GM12878 (cell line): ENCODE data around the gene FAM118A. TPM values are rescaled to one million over a fixed set of nuclear protein-coding genes. Genes with fewer than 3 reads are reported as not detected.

Experiments used
- ATAC-seq: fragments of 200-7000 bp; cut with Tn5 transposase; 3 replicates; pipeline ENCODE4 v1.9.1; 2020; ENCODE audit warnings: mild to moderate bottlenecking, moderate library complexity
- BruUV-seq: library from RNA; stranded (reverse); fragments of 400-500 nt; replicated peaks from 2 replicates; lab custom pipeline; 2021; lab: Mats Ljungman, UMichigan
- CTCF ChIA-PET: fragments of 300-600 bp; sonication (Branson Sonifier 250); formaldehyde crosslinking; extraction: SDS; loops from one replicate; lab custom pipeline; 2021; ENCODE audit warnings: inconsistent platforms; lab: Yijun Ruan, JAX
- POLR2A ChIA-PET: fragments of 350-600 bp; formaldehyde crosslinking; extraction: SDS; loops from one replicate; lab custom pipeline; 2021; ENCODE audit warnings: inconsistent platforms; lab: Charles Lee
- RAD21 ChIA-PET: fragments of 300-600 bp; sonication (Branson Sonifier 250); formaldehyde crosslinking; loops from one replicate; lab custom pipeline; 2023; ENCODE audit warnings: antibody characterized with exemption; ENCODE audit not compliant: unreplicated experiment; lab: Charles Lee
- SMC1A ChIA-PET: fragments of 300-600 bp; sonication (Branson Sonifier 250); formaldehyde crosslinking; loops from one replicate; lab custom pipeline; 2023; ENCODE audit not compliant: unreplicated experiment, uncharacterized antibody; lab: Charles Lee
- DNase-seq: peaks from one replicate; pipeline ENCODE4 v3.0.0-alpha.2; 2011; ENCODE audit warnings: low read depth, low spot score
- FAIRE-seq: peaks from 3 replicates; lab custom pipeline; 2011; peaks lifted over from hg19 to GRCh38; lab: Jason Lieb, UNC
- H2AFZ ChIP-seq: 2 replicates; pipeline ENCODE4 v1.6.0; 2011; ENCODE audit warnings: low read depth, low read length, control low read depth; ENCODE audit not compliant: control insufficient read depth
- H3K27ac ChIP-seq: 2 replicates; pipeline ENCODE4 v1.5.1; 2011; ENCODE audit warnings: control low read depth; ENCODE audit not compliant: control insufficient read depth, insufficient read depth
- H3K27me3 ChIP-seq, 2 experiments: replicated peaks in 1 of 2; 2 replicates each; pipeline versions ENCODE4 v1.6.0 to v1.6.1; 2011; ENCODE audit warnings: low read length in 1 of 2; ENCODE audit not compliant: control insufficient read depth in 2 of 2, insufficient read depth in 2 of 2
- H3K36me3 ChIP-seq, 2 experiments: 2 replicates each; pipeline ENCODE4 v1.5.1; 2011; ENCODE audit warnings: low read length in 1 of 2; ENCODE audit not compliant: control insufficient read depth in 2 of 2, insufficient read depth in 2 of 2
- H3K4me1 ChIP-seq: 2 replicates; pipeline ENCODE4 v1.6.1; 2011; ENCODE audit warnings: mild to moderate bottlenecking, low read length, moderate library complexity, mixed read lengths; ENCODE audit not compliant: control insufficient read depth, insufficient read depth
- H3K4me2 ChIP-seq: 2 replicates; pipeline ENCODE4 v1.6.0; 2011; ENCODE audit warnings: control low read depth; ENCODE audit not compliant: control insufficient read depth, insufficient read depth
- H3K4me3 ChIP-seq: fragments of 200-600 bp; sonication (generic); 2 replicates; pipeline ENCODE4 v1.5.1; 2016
- H3K79me2 ChIP-seq: 2 replicates; pipeline ENCODE4 v1.6.0; 2011; ENCODE audit warnings: low read length; ENCODE audit not compliant: control insufficient read depth, insufficient read depth
- H3K9ac ChIP-seq: 2 replicates; pipeline ENCODE4 v1.8.0; 2011; ENCODE audit warnings: low read length, control low read depth, mixed read lengths; ENCODE audit not compliant: control insufficient read depth, insufficient read depth
- H3K9me3 ChIP-seq: replicated peaks from 3 replicates; pipeline ENCODE4 v1.5.1; 2011; ENCODE audit warnings: mild to moderate bottlenecking, low read length; ENCODE audit not compliant: control insufficient read depth, insufficient read depth
- H4K20me1 ChIP-seq: 2 replicates; pipeline ENCODE4 v1.6.0; 2011; ENCODE audit not compliant: control insufficient read depth, insufficient read depth
- CHD2 ChIP-seq: IDR thresholded peaks from 2 replicates; pipeline ENCODE4 v1.6.1; 2011; ENCODE audit warnings: low read depth, low read length, improper control_type of control experiment, borderline replicate concordance
- DPF2 ChIP-seq: fragments of 450-650 bp; IDR thresholded peaks from 2 replicates; pipeline ENCODE4 v1.6.1; 2017; ENCODE audit warnings: mild to moderate bottlenecking
- HCFC1 ChIP-seq: fragments of 150-350 bp; IDR thresholded peaks from 2 replicates; pipeline ENCODE4 v1.6.1; 2014; ENCODE audit warnings: low read length
- LARP7 ChIP-seq: fragments of 450-650 bp; IDR thresholded peaks from 2 replicates; pipeline ENCODE4 v1.6.1; 2017; ENCODE audit warnings: mild to moderate bottlenecking
- MYC ChIP-seq: IDR thresholded peaks from 2 replicates; pipeline ENCODE4 v1.6.1; 2011; ENCODE audit warnings: mild to moderate bottlenecking, low read length, moderate library complexity, inconsistent platforms; ENCODE audit not compliant: insufficient read depth, insufficient replicate concordance, insufficient read length, severe bottlenecking
- RBBP5 ChIP-seq: fragments of 200-600 bp; sonication (generic); conservative IDR thresholded peaks from 2 replicates; pipeline ENCODE4 v1.6.1; 2016
- RELA ChIP-seq: fragments of 450-650 bp; IDR thresholded peaks from 2 replicates; pipeline ENCODE4 v1.8.0; 2014; ENCODE audit warnings: borderline replicate concordance; ENCODE audit not compliant: partially characterized antibody
- RELB ChIP-seq: fragments of 450-650 bp; IDR thresholded peaks from 2 replicates; pipeline ENCODE4 v1.6.1; 2017; ENCODE audit warnings: low read depth, mild to moderate bottlenecking, moderate library complexity
- RFX5 ChIP-seq: IDR thresholded peaks from 2 replicates; pipeline ENCODE4 v1.6.1; 2011; ENCODE audit warnings: low read depth, low read length, improper control_type of control experiment
- SUZ12 ChIP-seq: fragments of 200-600 bp; sonication (generic); IDR thresholded peaks from one replicate; pipeline ENCODE4 v1.6.1; 2018; ENCODE audit warnings: antibody characterized with exemption, mild to moderate bottlenecking; ENCODE audit not compliant: unreplicated experiment
- TCF12 ChIP-seq: IDR thresholded peaks from 2 replicates; pipeline ENCODE4 v1.6.1; 2011; ENCODE audit warnings: low read depth, mild to moderate bottlenecking, low read length
- ZBED1 ChIP-seq: IDR thresholded peaks from 2 replicates; pipeline ENCODE4 v1.6.1; 2016; ENCODE audit warnings: borderline replicate concordance
- ZNF217 ChIP-seq: fragments of 450-650 bp; IDR thresholded peaks from 2 replicates; pipeline ENCODE4 v1.6.1; 2017; ENCODE audit warnings: antibody characterized with exemption, mild to moderate bottlenecking
- ZNF24 ChIP-seq: fragments of 450-650 bp; IDR thresholded peaks from 2 replicates; pipeline ENCODE4 v1.6.1; 2017; ENCODE audit warnings: antibody characterized with exemption, mild to moderate bottlenecking
- WGBS: methylation state at CpG from one replicate; pipeline ENCODE4 v1.1.6; 2016; ENCODE audit warnings: low lambda C conversion rate; ENCODE audit not compliant: insufficient replicate concordance, insufficient coverage; ENCODE audit errors: missing lambda C conversion rate; 5-methylcytosine and 5-hydroxymethylcytosine counted together
- in situ Hi-C: fragments of 300-500 bp; cut with MboI; formaldehyde crosslinking; loops from 9 replicates; pipeline ENCODE4 v1.14.3; 2018; ENCODE audit warnings: mixed read lengths
- intact Hi-C: fragments of 100-400 bp; cut with micrococcal nuclease; formaldehyde crosslinking; loops from one replicate; pipeline ENCODE4 v1.14.2; 2022; ENCODE audit not compliant: unreplicated experiment
- polyA plus RNA-seq, 11 experiments: library from polyadenylated mRNA; depleted of rRNA in 4 of 11; unstranded in 6 of 11; stranded (reverse) in 5 of 11; fragments of >200 nt; fragmentation: Nextera tagmentation in 4 of 11; fragmentation: Illumina TruSeq in 1 of 11; extraction: Ambion mirVana in 4 of 11; extraction: Trizol in 1 of 11; gene quantifications; 1 replicate in 1 of 11; 2 replicates in 10 of 11; pipeline versions ENCODE4 v1.2.1 to v1.2.3, GENCODE V29; 2011 to 2016; ENCODE audit warnings: inconsistent platforms in 2 of 11, missing spikeins in 2 of 11, low read depth in 1 of 11
- total RNA-seq, 4 experiments: library from RNA; depleted of rRNA in 3 of 4; stranded (reverse); fragments of >200 nt in 3 of 4; fragmentation: Illumina TruSeq in 1 of 4; extraction: Trizol in 1 of 4; gene quantifications; 2 replicates each; pipeline versions ENCODE4 v1.2.1 to v1.2.3, GENCODE V29; 2013 to 2021
- TF ChIP-seq, protein P1 (sequence below): IDR thresholded peaks from 2 replicates; pipeline ENCODE4 v1.6.1; 2012; ENCODE audit warnings: mild to moderate bottlenecking, low read depth, low read length
- TF ChIP-seq, protein P2 (sequence below): IDR thresholded peaks from 2 replicates; pipeline ENCODE4 v1.6.1; 2012; ENCODE audit warnings: improper control_type of control experiment, low read depth, low read length; ENCODE audit not compliant: insufficient replicate concordance

The FAM118A gene
- total and polyA plus RNA-seq, 10 of the 15 experiments (the other 5 are each of a cell fraction or from before 2014, with no cell fraction given): 17.4 to 332 (median 56.6) TPM

DNA sequence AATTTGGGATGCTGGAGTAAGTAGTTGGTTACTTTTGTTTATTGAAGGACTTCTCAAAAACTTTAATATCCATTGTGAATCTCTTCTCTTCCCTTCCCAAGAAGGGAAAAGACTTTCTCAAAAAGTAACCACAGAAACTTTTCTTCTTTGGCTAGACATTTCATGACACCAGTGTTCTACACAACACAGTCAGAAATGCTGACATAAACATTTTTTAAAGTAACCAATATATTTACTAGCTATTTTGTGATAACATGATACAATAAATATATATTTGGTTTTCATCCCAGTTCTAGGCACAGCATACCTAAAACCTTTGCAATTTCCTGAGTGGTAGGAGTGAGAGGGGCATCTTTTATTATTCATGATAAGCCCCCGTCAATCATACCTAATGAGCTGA is 47.8 kb downstream of the FAM118A start:
- H3K79me2 ChIP-seq: no peaks in the 10 kb centered on the region
- ChIA-PET CTCF (no interaction called here), POLR2A (no interaction called here), SMC1A (no interaction called here), RAD21 (no interaction called here)
- H3K27me3 ChIP-seq: no peaks in the 10 kb centered on the region; a peak in 1 of 4 replicates
- DNase-seq (no peak), ATAC-seq (no peak), FAIRE-seq (no peak)
- no peak overlapping the region for H3K27ac ChIP-seq
- no peak overlapping the region for H3K4me3 ChIP-seq
- in situ Hi-C loops (no loop called here), intact Hi-C loops (no loop called here)
- H3K4me1 ChIP-seq: no peaks in the 10 kb centered on the region
- WGBS: 92% methylated on average over 1 of the region's 1 CpG
- no peaks in the 10 kb centered on the region for H4K20me1 ChIP-seq
- H3K36me3 ChIP-seq: no peaks in the 10 kb centered on the region
- BruUV-seq: no TSS peak
- H2AFZ ChIP-seq: no peak overlapping the region
- no peak overlapping the region for H3K9ac ChIP-seq
- no peaks in the 10 kb centered on the region for H3K9me3 ChIP-seq
- TF ChIP-seq RFX5 (no peak), LARP7 (no peak), RELB (no peak), RELA (no peak), RBBP5 (no peak), SUZ12 (no peak), HCFC1 (no peak), DPF2 (no peak), TCF12 (no peak), ZNF24 (no peak), MYC (no peak), ZBED1 (no peak), ZNF217 (no peak), CHD2 (no peak)
- TF ChIP-seq, protein P1, sequence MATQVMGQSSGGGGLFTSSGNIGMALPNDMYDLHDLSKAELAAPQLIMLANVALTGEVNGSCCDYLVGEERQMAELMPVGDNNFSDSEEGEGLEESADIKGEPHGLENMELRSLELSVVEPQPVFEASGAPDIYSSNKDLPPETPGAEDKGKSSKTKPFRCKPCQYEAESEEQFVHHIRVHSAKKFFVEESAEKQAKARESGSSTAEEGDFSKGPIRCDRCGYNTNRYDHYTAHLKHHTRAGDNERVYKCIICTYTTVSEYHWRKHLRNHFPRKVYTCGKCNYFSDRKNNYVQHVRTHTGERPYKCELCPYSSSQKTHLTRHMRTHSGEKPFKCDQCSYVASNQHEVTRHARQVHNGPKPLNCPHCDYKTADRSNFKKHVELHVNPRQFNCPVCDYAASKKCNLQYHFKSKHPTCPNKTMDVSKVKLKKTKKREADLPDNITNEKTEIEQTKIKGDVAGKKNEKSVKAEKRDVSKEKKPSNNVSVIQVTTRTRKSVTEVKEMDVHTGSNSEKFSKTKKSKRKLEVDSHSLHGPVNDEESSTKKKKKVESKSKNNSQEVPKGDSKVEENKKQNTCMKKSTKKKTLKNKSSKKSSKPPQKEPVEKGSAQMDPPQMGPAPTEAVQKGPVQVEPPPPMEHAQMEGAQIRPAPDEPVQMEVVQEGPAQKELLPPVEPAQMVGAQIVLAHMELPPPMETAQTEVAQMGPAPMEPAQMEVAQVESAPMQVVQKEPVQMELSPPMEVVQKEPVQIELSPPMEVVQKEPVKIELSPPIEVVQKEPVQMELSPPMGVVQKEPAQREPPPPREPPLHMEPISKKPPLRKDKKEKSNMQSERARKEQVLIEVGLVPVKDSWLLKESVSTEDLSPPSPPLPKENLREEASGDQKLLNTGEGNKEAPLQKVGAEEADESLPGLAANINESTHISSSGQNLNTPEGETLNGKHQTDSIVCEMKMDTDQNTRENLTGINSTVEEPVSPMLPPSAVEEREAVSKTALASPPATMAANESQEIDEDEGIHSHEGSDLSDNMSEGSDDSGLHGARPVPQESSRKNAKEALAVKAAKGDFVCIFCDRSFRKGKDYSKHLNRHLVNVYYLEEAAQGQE: no peak
- TF ChIP-seq, protein P2, sequence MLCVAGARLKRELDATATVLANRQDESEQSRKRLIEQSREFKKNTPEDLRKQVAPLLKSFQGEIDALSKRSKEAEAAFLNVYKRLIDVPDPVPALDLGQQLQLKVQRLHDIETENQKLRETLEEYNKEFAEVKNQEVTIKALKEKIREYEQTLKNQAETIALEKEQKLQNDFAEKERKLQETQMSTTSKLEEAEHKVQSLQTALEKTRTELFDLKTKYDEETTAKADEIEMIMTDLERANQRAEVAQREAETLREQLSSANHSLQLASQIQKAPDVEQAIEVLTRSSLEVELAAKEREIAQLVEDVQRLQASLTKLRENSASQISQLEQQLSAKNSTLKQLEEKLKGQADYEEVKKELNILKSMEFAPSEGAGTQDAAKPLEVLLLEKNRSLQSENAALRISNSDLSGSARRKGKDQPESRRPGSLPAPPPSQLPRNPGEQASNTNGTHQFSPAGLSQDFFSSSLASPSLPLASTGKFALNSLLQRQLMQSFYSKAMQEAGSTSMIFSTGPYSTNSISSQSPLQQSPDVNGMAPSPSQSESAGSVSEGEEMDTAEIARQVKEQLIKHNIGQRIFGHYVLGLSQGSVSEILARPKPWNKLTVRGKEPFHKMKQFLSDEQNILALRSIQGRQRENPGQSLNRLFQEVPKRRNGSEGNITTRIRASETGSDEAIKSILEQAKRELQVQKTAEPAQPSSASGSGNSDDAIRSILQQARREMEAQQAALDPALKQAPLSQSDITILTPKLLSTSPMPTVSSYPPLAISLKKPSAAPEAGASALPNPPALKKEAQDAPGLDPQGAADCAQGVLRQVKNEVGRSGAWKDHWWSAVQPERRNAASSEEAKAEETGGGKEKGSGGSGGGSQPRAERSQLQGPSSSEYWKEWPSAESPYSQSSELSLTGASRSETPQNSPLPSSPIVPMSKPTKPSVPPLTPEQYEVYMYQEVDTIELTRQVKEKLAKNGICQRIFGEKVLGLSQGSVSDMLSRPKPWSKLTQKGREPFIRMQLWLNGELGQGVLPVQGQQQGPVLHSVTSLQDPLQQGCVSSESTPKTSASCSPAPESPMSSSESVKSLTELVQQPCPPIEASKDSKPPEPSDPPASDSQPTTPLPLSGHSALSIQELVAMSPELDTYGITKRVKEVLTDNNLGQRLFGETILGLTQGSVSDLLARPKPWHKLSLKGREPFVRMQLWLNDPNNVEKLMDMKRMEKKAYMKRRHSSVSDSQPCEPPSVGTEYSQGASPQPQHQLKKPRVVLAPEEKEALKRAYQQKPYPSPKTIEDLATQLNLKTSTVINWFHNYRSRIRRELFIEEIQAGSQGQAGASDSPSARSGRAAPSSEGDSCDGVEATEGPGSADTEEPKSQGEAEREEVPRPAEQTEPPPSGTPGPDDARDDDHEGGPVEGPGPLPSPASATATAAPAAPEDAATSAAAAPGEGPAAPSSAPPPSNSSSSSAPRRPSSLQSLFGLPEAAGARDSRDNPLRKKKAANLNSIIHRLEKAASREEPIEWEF: no peak
- H3K4me2 ChIP-seq: no peak overlapping the region
